HepG2 (cell line): ENCODE data around the gene DKKL1. TPM values are rescaled to one million over a fixed set of nuclear protein-coding genes. Genes with fewer than 3 reads are reported as not detected.

Experiments
- ATAC-seq: fragments of 200-7000 bp; cut with Tn5 transposase; 3 replicates; pipeline ENCODE4 v1.9.1; 2020; ENCODE audit warnings: mild to moderate bottlenecking, moderate library complexity
- BruUV-seq: library from RNA; stranded (reverse); fragments of 400-500 nt; replicated peaks from 2 replicates; lab custom pipeline; 2021; lab: Mats Ljungman, UMichigan
- CTCF ChIA-PET: fragments of 300-600 bp; formaldehyde crosslinking; extraction: SDS; loops from one replicate; lab custom pipeline; 2021; ENCODE audit warnings: low total read pairs, inconsistent platforms, low intra/inter-chr PET ratio; lab: Yijun Ruan, JAX
- POLR2A ChIA-PET: fragments of 350-600 bp; sonication (Branson Sonifier 250); formaldehyde crosslinking; loops from one replicate; lab custom pipeline; 2020; ENCODE audit warnings: antibody characterized with exemption, inconsistent platforms; lab: Yijun Ruan, JAX
- DNase-seq: peaks from one replicate; pipeline ENCODE4 v3.0.0-alpha.2; 2015; ENCODE audit warnings: low spot score
- FAIRE-seq: peaks from 3 replicates; lab custom pipeline; 2011; peaks lifted over from hg19 to GRCh38; lab: Jason Lieb, UNC
- H2AFZ ChIP-seq: one replicate; pipeline ENCODE4 v1.6.1; 2011; ENCODE audit warnings: low read length, inconsistent platforms
- H3K27ac ChIP-seq: fragments of 300-600 bp; 3 replicates; pipeline ENCODE4 v1.8.0; 2011; ENCODE audit warnings: mixed run types, mild to moderate bottlenecking, mixed read lengths, low read length, inconsistent platforms; ENCODE audit not compliant: insufficient read depth; ENCODE audit errors: extremely low read length
- H3K27me3 ChIP-seq, 2 experiments: fragments of 200-600 bp in 1 of 2; 2 replicates in 1 of 2; 3 replicates in 1 of 2; pipeline versions ENCODE4 v1.6.0 to v1.8.0; 2011; ENCODE audit warnings: low read length in 2 of 2, mild to moderate bottlenecking in 2 of 2, moderate library complexity in 2 of 2, inconsistent platforms in 1 of 2; ENCODE audit not compliant: insufficient read depth in 2 of 2, control insufficient read depth in 1 of 2
- H3K36me3 ChIP-seq, 2 experiments: fragments of 200-600 bp in 1 of 2; replicated peaks in 1 of 2; 2 replicates in 1 of 2; 3 replicates in 1 of 2; pipeline versions ENCODE4 v1.5.1 to v1.8.0; 2011; ENCODE audit warnings: low read length in 2 of 2, inconsistent platforms in 1 of 2; ENCODE audit not compliant: insufficient read depth in 2 of 2, control insufficient read depth in 1 of 2
- H3K4me1 ChIP-seq: 2 replicates; pipeline ENCODE4 v1.5.1; 2012; ENCODE audit warnings: low read length, inconsistent platforms; ENCODE audit not compliant: insufficient read depth
- H3K4me2 ChIP-seq: 2 replicates; pipeline ENCODE4 v1.6.0; 2011; ENCODE audit warnings: low read depth, low read length, inconsistent platforms
- H3K4me3 ChIP-seq, 3 experiments: fragments of 200-600 bp in 1 of 3; sonication (generic), shearing (Covaris generic) in 1 of 3; replicated peaks in 1 of 3; 2 replicates each; pipeline ENCODE4 v1.5.1; 2011 to 2016; ENCODE audit warnings: low read length in 3 of 3, inconsistent platforms in 2 of 3, low read depth in 2 of 3, mild to moderate bottlenecking in 2 of 3, control low read depth in 1 of 3, mixed read lengths in 1 of 3; ENCODE audit not compliant: insufficient read depth in 1 of 3
- H3K79me2 ChIP-seq: one replicate; pipeline ENCODE4 v1.6.1; 2011; ENCODE audit warnings: low read length, inconsistent platforms; ENCODE audit not compliant: insufficient read depth
- H3K9ac ChIP-seq: 2 replicates; pipeline ENCODE4 v1.6.0; 2011; ENCODE audit warnings: mild to moderate bottlenecking, low read depth, low read length, inconsistent platforms; ENCODE audit not compliant: insufficient read depth
- H3K9me3 ChIP-seq: 2 replicates; pipeline ENCODE4 v1.5.1; 2012; ENCODE audit warnings: mild to moderate bottlenecking, low read length
- H4K20me1 ChIP-seq: 2 replicates; pipeline ENCODE4 v1.6.0; 2011; ENCODE audit warnings: inconsistent platforms, mild to moderate bottlenecking, low read length, moderate library complexity; ENCODE audit not compliant: insufficient read depth
- ARNTL ChIP-seq: sonication (generic); formaldehyde crosslinking; IDR thresholded peaks from 2 replicates; pipeline ENCODE4 v1.4.0; 2020; ENCODE audit warnings: mild to moderate bottlenecking, missing genetic modification reagents
- ATAD3A ChIP-seq: sonication (generic); formaldehyde crosslinking; IDR thresholded peaks from 2 replicates; pipeline ENCODE4 v1.4.0; 2020; ENCODE audit warnings: missing genetic modification reagents
- ATM ChIP-seq: fragments of 450-650 bp; IDR thresholded peaks from 2 replicates; pipeline ENCODE4 v1.7.1; 2017; ENCODE audit warnings: mild to moderate bottlenecking, borderline replicate concordance
- NR1H2 ChIP-seq: sonication (generic); formaldehyde crosslinking; IDR thresholded peaks from 2 replicates; pipeline ENCODE4 v1.8.1; 2022; ENCODE audit warnings: low read depth, missing genetic modification reagents, borderline replicate concordance
- ZFP82 ChIP-seq: sonication (generic); formaldehyde crosslinking; IDR thresholded peaks from 2 replicates; pipeline ENCODE4 v1.5.1; 2020; ENCODE audit warnings: mild to moderate bottlenecking, missing genetic modification reagents, borderline replicate concordance
- WGBS: methylation state at CpG from one replicate; pipeline ENCODE4 v1.1.6; 2017; ENCODE audit warnings: low lambda C conversion rate; 5-methylcytosine and 5-hydroxymethylcytosine counted together
- in situ Hi-C: cut with HindIII; loops from 2 replicates; pipeline ENCODE4 v1.10.0; 2017; ENCODE audit warnings: low pct_unique_long_range_greater_than_20kb; ENCODE audit not compliant: extremely low pct_ligation_motif_present
- intact Hi-C: fragments of 100-400 bp; cut with micrococcal nuclease; formaldehyde crosslinking; loops from one replicate; pipeline ENCODE4 v1.10.0; 2022; ENCODE audit not compliant: unreplicated experiment
- polyA plus RNA-seq, 8 experiments: library from polyadenylated mRNA; depleted of rRNA in 3 of 8; stranded (reverse) in 7 of 8; unstranded in 1 of 8; fragments of >200 nt; fragmentation: Illumina TruSeq in 4 of 8; extraction: Trizol in 4 of 8; gene quantifications; 2 replicates each; pipeline versions ENCODE4 v1.2.1 to v1.2.3, GENCODE V29; 2011 to 2016; ENCODE audit warnings: low read depth in 4 of 8, missing spikeins in 1 of 8, mixed read lengths in 1 of 8; ENCODE audit not compliant: insufficient read depth in 1 of 8
- total RNA-seq, 5 experiments: library from RNA; depleted of rRNA; stranded (reverse); fragments of >200 nt; fragmentation: Illumina TruSeq; extraction: Trizol; gene quantifications; 2 replicates each; pipeline ENCODE4 v1.2.3, GENCODE V29; 2016; ENCODE audit warnings: low read depth in 1 of 5
- TF ChIP-seq, protein P1 (sequence below): sonication (generic); formaldehyde crosslinking; IDR thresholded peaks from 2 replicates; pipeline ENCODE4 v1.4.0; 2020; ENCODE audit warnings: missing genetic modification reagents
- TF ChIP-seq, protein P2 (sequence below): sonication (generic); formaldehyde crosslinking; IDR thresholded peaks from 2 replicates; pipeline ENCODE4 v1.5.0; 2020; ENCODE audit warnings: mild to moderate bottlenecking, missing genetic modification reagents
- TF ChIP-seq, protein P3 (sequence below): IDR thresholded peaks from 2 replicates; pipeline ENCODE4 v1.6.1; 2016; ENCODE audit warnings: low read depth, missing genetic modification reagents, missing compliant biosample characterization

DKKL1 gene
- total and polyA plus RNA-seq, 2 of the 13 experiments (the other 11 are each of a cell fraction or from before 2014, with no cell fraction given), result 0.30 to 0.31 TPM

DNA sequence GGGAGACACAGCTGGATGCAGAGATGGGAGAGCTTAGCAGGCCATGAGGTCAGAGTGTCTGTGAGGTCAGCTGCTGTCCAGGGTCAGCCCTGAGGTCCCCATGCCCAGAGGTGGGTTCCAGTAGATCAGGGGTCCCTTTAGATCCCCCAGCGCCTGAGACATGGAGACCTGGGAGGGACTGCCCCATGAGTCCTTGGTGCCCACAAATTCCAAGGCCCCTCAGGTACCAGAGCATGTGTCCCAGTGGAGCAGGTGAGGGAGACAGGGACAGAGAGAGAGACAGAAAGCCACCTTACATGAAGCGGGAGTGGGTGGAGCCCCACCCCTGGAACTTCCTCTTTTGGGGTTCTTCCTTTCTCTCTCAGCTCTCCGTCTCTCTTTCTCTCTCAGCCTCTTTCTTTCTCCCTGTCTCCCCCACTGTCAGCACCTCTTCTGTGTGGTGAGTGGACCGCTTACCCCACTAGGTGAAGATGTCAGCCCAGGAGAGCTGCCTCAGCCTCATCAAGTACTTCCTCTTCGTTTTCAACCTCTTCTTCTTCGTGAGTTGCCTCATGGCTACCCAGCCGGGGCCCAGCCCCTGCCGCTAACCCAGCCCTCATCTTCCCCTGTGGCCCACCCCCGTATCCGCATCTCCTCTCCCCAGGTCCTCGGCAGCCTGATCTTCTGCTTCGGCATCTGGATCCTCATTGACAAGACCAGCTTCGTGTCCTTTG, 28.4 kb upstream of the DKKL1 start, which contains the start of gene CD37:
Gene CD37 (plus strand): TSS at position 336 of the 713 bp plus-strand sequence. CDS start 135 bp downstream, at position 471.
- 69% methylated on average over 12 of the region's 13 CpGs for WGBS
- no peak within 1 kb of the TSS for H3K9ac ChIP-seq
- no peaks in the 10 kb centered on the region for H3K27me3 ChIP-seq
- TF ChIP-seq ATM (no peak), ZFP82 (no peak), ATAD3A (CRISPR knock-in tag) (no peak), NR1H2 (CRISPR knock-in tag) (no peak), ARNTL (CRISPR knock-in tag) (no peak)
- TF ChIP-seq, protein P1, sequence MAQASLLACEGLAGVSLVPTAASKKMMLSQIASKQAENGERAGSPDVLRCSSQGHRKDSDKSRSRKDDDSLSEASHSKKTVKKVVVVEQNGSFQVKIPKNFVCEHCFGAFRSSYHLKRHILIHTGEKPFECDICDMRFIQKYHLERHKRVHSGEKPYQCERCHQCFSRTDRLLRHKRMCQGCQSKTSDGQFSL (CRISPR knock-in tag), result no peak
- TF ChIP-seq, protein P2, sequence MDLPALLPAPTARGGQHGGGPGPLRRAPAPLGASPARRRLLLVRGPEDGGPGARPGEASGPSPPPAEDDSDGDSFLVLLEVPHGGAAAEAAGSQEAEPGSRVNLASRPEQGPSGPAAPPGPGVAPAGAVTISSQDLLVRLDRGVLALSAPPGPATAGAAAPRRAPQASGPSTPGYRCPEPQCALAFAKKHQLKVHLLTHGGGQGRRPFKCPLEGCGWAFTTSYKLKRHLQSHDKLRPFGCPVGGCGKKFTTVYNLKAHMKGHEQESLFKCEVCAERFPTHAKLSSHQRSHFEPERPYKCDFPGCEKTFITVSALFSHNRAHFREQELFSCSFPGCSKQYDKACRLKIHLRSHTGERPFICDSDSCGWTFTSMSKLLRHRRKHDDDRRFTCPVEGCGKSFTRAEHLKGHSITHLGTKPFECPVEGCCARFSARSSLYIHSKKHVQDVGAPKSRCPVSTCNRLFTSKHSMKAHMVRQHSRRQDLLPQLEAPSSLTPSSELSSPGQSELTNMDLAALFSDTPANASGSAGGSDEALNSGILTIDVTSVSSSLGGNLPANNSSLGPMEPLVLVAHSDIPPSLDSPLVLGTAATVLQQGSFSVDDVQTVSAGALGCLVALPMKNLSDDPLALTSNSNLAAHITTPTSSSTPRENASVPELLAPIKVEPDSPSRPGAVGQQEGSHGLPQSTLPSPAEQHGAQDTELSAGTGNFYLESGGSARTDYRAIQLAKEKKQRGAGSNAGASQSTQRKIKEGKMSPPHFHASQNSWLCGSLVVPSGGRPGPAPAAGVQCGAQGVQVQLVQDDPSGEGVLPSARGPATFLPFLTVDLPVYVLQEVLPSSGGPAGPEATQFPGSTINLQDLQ (CRISPR knock-in tag), result no peak
- TF ChIP-seq, protein P3, sequence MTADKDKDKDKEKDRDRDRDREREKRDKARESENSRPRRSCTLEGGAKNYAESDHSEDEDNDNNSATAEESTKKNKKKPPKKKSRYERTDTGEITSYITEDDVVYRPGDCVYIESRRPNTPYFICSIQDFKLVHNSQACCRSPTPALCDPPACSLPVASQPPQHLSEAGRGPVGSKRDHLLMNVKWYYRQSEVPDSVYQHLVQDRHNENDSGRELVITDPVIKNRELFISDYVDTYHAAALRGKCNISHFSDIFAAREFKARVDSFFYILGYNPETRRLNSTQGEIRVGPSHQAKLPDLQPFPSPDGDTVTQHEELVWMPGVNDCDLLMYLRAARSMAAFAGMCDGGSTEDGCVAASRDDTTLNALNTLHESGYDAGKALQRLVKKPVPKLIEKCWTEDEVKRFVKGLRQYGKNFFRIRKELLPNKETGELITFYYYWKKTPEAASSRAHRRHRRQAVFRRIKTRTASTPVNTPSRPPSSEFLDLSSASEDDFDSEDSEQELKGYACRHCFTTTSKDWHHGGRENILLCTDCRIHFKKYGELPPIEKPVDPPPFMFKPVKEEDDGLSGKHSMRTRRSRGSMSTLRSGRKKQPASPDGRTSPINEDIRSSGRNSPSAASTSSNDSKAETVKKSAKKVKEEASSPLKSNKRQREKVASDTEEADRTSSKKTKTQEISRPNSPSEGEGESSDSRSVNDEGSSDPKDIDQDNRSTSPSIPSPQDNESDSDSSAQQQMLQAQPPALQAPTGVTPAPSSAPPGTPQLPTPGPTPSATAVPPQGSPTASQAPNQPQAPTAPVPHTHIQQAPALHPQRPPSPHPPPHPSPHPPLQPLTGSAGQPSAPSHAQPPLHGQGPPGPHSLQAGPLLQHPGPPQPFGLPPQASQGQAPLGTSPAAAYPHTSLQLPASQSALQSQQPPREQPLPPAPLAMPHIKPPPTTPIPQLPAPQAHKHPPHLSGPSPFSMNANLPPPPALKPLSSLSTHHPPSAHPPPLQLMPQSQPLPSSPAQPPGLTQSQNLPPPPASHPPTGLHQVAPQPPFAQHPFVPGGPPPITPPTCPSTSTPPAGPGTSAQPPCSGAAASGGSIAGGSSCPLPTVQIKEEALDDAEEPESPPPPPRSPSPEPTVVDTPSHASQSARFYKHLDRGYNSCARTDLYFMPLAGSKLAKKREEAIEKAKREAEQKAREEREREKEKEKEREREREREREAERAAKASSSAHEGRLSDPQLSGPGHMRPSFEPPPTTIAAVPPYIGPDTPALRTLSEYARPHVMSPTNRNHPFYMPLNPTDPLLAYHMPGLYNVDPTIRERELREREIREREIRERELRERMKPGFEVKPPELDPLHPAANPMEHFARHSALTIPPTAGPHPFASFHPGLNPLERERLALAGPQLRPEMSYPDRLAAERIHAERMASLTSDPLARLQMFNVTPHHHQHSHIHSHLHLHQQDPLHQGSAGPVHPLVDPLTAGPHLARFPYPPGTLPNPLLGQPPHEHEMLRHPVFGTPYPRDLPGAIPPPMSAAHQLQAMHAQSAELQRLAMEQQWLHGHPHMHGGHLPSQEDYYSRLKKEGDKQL (CRISPR knock-in tag), result no peak
- no peak within 1 kb of the TSS for H3K27ac ChIP-seq
- H3K4me2 ChIP-seq, result no peak within 1 kb of the TSS
- ATAC-seq (no peak), DNase-seq (no peak), FAIRE-seq (no peak)
- in situ Hi-C loops, result no loop called here
- H3K9me3 ChIP-seq, result no peaks in the 10 kb centered on the region
- intact Hi-C loops, result no loop called here
- H3K79me2 ChIP-seq, result no peaks in the 10 kb centered on the region
- CTCF ChIA-PET, result no interaction called here
- H3K4me1 ChIP-seq, result peaks cover 36% of the 10 kb centered on the region
- no peaks in the 10 kb centered on the region for H4K20me1 ChIP-seq
- no TSS peak for BruUV-seq
- POLR2A ChIA-PET, result no interaction called here
- H2AFZ ChIP-seq, result no peak within 1 kb of the TSS
- H3K36me3 ChIP-seq, result no peaks in the 10 kb centered on the region
- no peak within 1 kb of the TSS for H3K4me3 ChIP-seq
